ENCODE measurements around the gene FOLR2.

DNA sequence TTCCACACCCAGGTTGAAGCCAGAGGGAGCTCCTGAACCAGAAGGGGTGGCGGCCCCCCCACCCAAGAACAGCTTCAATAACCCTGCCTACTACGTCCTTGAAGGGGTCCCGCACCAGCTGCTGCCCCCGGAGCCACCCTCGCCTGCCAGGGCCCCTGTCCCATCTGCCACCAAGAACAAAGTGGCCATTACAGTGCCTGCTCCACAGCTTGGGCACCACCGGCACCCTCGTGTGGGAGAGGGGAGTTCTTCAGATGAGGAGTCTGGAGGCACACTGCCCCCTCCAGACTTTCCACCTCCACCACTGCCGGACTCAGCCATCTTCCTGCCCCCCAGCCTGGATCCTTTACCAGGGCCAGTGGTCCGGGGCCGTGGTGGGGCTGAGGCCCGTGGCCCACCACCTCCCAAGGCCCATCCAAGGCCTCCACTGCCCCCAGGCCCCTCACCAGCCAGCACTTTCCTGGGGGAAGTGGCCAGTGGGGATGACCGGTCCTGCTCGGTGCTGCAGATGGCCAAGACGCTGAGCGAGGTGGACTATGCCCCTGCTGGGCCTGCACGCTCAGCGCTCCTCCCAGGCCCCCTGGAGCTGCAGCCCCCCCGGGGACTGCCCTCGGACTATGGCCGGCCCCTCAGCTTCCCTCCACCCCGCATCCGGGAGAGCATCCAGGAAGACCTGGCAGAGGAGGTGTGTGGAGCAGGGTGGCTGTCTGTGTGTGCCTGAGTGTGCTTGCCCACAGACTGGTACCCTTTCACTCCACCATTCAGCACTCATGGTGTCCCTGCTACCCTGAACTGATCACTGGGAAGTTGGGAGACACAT lies 20.7 kb downstream of the FOLR2 start:
- TF ChIP-seq, protein P1, sequence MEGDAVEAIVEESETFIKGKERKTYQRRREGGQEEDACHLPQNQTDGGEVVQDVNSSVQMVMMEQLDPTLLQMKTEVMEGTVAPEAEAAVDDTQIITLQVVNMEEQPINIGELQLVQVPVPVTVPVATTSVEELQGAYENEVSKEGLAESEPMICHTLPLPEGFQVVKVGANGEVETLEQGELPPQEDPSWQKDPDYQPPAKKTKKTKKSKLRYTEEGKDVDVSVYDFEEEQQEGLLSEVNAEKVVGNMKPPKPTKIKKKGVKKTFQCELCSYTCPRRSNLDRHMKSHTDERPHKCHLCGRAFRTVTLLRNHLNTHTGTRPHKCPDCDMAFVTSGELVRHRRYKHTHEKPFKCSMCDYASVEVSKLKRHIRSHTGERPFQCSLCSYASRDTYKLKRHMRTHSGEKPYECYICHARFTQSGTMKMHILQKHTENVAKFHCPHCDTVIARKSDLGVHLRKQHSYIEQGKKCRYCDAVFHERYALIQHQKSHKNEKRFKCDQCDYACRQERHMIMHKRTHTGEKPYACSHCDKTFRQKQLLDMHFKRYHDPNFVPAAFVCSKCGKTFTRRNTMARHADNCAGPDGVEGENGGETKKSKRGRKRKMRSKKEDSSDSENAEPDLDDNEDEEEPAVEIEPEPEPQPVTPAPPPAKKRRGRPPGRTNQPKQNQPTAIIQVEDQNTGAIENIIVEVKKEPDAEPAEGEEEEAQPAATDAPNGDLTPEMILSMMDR (IDR thresholded peaks at IDR 0.05), result no peak
- no peak for TF ChIP-seq EZH2 (IDR thresholded peaks at IDR 0.05; ENCODE audit: borderline replicate concordance, insufficient read depth, low read depth, low read length, poor library complexity, severe bottlenecking)
